ENCODE measurements around the gene PRPF4.

- TF ChIP-seq CTCF (IDR thresholded peaks at IDR 0.05; ENCODE audit: low read length) (no peak), EZH2phosphoT487 (IDR thresholded peaks at IDR 0.05; ENCODE audit: low read length) (no peak), EZH2 (optimal IDR thresholded peaks at IDR 0.05; ENCODE audit: low read depth, low read length) (no peak)
Measured at GRCh38 chr9:113316030-113316429, 40.6 kb downstream of the PRPF4 start.

Data from MM.1S (cell line).